NCI-H345 treated with DMSO at 0.1 percent for 48 hours (cell line): ENCODE results near the gene METTL15.
"Not testable (repeated sequence)": the region's sequence is repeated elsewhere in the genome, so short reads cannot be mapped to it uniquely, and the experiment has no call there.

Experiments
- DNase-seq: peaks from one replicate; lab custom pipeline; 2025; ENCODE audit not compliant: unreplicated experiment; lab: John Stamatoyannopoulos, UW

Gene METTL15

GRCh38 chr11:28284196-28284595, 176.0 kb downstream of the METTL15 start:
- DNase-seq = no peak

- no peak for DNase-seq
Observed at GRCh38 chr11:28289444-28289843, 181.3 kb downstream of the METTL15 start.

GRCh38 chr11:28290995-28291394, 182.8 kb downstream of the METTL15 start:
- DNase-seq = not testable (repeated sequence)

GRCh38 chr11:28296426-28296825, 188.2 kb downstream of the METTL15 start:
- no peak for DNase-seq

- DNase-seq = no peak
Observed at GRCh38 chr11:28298209-28298608, 190.0 kb downstream of the METTL15 start.

- DNase-seq = no peak
Observed at GRCh38 chr11:28303477-28304191, 195.4 kb downstream of the METTL15 start.

- no peak for DNase-seq
Observed at GRCh38 chr11:28315440-28315839, 207.3 kb downstream of the METTL15 start.

GRCh38 chr11:28318871-28319270, 210.7 kb downstream of the METTL15 start:
- DNase-seq = no peak

GRCh38 chr11:28323621-28324020, 215.4 kb downstream of the METTL15 start:
- no peak for DNase-seq

GRCh38 chr11:28332393-28332792, 224.2 kb downstream of the METTL15 start:
- DNase-seq = not testable (repeated sequence)

GRCh38 chr11:28337701-28338100, 229.5 kb downstream of the METTL15 start:
- DNase-seq = no peak

GRCh38 chr11:28338371-28338770, 230.2 kb downstream of the METTL15 start:
- DNase-seq = no peak

GRCh38 chr11:28339488-28339887, 231.3 kb downstream of the METTL15 start:
- no peak for DNase-seq

GRCh38 chr11:28342716-28343115, 234.5 kb downstream of the METTL15 start:
- DNase-seq = no peak

GRCh38 chr11:28343304-28344233, 235.4 kb downstream of the METTL15 start:
- DNase-seq = no peak

GRCh38 chr11:28346209-28346608, 238.0 kb downstream of the METTL15 start:
- DNase-seq = no peak

GRCh38 chr11:28346721-28347120, 238.5 kb downstream of the METTL15 start:
- DNase-seq = no peak

GRCh38 chr11:28347371-28347770, 239.2 kb downstream of the METTL15 start:
- no peak for DNase-seq

- no peak for DNase-seq
Observed at GRCh38 chr11:28350216-28350615, 242.0 kb downstream of the METTL15 start.

GRCh38 chr11:28353991-28354390, 245.8 kb downstream of the METTL15 start:
- no peak for DNase-seq

GRCh38 chr11:28366549-28367346, 258.6 kb downstream of the METTL15 start:
- no peak for DNase-seq
